NCI-H1436 treated with DMSO at 0.1 percent for 48 hours (cell line): ENCODE measurements around the gene FKBP1B.
"Not testable (repeated sequence)": the region's sequence is repeated elsewhere in the genome, so short reads cannot be mapped to it uniquely, and the experiment has no call there.

Experiments
- DNase-seq: peaks from one replicate; lab custom pipeline; 2025; lab: John Stamatoyannopoulos, UW

Gene FKBP1B

DNA sequence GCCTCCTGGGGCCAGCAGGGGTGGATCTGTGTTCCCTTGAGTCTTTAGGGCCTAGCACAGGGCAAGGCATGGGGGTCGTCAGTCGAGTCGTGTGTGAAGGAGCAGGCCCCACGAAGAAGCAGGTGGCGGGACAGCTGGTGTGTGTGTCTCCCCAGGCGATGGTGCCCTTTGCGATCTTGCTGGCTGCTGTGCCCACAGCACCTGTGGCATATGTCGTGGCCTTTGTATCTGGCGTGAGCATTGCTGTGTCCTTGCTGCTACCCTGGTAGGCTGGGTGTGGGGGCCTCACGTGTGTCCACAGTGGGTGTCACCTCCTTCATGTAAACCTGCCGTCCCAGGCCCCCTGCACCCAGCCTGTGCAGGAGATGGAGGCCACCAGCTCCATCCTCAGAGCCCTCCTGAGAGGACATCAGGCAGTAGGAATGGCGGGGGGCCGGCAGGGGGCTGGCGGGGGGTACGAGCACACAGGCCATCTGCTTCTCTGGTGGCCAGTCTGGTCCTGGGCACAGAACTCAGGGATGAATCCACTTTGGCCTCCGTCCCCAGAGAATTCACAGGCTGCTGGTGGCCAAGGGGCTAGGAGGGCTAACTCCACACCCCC is 26.5 kb upstream of the FKBP1B start:
- DNase-seq = no peak

DNA sequence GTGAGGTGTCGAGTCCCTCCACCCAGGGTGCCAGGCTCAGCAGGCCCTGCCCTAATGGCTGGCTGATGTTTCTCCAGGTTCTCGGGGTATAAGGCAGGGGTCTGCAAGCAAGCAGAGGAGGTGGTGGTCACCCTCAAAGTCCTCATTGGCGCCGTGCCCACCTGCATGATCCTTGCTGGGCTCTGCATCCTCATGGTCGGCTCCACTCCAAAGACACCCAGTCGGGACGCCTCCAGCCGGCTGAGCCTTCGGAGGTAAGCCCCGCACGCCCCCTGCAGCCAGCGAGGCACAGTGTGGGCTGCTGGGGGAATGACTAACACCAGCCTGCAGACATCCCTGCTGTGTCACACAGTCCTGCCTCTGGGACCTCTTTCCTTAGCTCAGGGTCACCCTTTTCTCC is 25.5 kb upstream of the FKBP1B start:
- no peak for DNase-seq

DNA sequence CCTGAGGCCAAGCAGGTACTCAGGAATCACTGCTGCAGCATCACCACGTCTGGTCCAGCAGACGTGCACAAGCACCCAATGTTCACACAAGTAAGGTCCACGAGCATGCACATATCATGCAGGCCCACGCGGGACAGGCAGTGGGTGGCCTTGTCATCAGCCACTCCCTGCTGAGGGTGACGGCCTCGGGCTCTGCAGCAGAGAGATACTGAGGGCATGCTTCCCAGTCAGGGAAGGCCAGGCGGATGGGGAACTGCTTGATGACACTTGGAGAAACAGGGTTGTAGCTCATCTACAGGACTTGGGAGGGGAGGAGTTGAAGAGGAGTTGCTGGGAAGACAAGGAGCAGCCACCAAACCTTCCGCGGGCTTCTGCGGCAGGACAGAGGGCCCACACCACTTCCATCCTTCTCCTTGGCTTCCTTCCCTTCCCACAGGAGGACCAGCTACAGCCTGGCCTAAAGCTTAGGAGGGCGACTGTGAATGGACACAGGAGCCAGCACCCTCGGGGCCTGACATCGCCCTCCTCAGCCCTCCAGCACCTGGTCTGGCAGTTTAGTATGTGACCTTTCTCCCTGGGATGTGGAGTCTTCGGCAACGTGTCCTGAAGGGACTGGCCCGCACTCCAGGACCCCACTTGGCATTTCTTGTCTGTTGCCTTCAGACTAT is 24.4 kb upstream of the FKBP1B start:
- DNase-seq = no peak

GRCh38 chr2:24026233-24026632 is 23.3 kb upstream of the FKBP1B start:
- no peak for DNase-seq

- DNase-seq = no peak
Measured at GRCh38 chr2:24038786-24039499, 10.6 kb upstream of the FKBP1B start.

DNA sequence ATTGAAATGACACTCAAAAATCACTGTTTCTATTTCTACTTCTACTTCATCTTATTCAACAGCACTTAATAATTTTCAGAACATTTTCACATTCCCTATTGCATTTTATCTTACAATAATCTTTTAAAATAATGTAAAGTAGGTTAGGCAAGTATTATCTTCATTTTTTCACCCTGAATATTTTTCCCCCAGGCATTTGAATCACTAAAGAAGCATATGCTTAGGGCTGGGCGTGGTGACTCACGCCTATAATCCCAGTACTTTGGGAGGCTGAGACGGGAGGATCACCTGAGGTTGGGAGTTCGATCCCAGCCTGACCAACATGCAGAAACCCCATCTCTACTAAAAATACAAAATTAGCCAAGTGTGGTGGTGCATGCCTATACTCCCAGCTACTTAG is 9.0 kb upstream of the FKBP1B start:
- DNase-seq = no peak

- DNase-seq = not testable (repeated sequence)
Measured at GRCh38 chr2:24043133-24043532, 6.4 kb upstream of the FKBP1B start.

DNA sequence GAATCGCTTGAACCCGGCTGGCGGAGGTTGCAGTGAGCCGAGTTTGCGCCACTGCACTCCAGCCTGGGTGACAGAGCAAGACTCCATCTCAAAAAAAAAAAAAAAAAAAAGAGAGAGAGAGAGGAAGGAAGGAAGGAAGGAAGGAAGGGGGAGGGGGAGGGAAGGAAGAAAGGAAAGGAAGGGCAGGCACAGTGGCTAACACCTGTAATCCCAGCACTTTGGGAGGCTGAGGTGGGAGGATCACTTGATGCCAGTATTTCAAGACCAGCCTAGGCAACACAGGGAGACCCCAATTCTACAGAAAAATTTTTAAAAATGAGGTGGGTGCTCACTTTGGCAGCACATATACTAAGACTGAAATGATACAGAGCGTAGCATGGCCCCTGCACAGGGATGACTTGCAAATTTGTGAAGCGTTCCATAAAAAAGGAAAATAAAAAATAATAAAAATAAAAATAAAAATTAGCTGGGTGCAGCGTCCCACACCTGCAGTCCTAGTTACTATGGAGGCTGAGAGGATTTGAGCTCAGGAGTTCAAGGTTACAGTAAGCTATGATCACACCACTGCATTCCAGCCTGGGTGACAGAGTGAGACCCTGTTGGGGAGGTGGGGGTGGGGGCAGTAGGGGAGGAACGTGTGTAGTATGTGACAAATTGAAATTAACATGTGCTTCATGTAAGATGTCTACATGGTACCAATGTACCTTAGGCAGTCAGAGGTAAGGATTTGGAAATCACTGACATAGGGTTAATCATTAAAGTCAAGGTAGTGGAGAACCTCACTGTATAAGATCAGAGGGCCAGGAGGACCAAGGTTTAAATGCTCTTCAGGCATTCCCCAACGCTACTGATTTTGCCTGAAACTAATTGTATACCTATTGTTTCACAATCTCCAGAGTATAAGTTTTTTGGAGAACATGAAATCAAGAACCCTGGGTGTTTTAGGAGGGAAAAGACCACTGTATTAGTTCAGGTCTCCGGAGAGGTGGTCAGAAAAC is 3.7 kb upstream of the FKBP1B start:
- no peak for DNase-seq

DNA sequence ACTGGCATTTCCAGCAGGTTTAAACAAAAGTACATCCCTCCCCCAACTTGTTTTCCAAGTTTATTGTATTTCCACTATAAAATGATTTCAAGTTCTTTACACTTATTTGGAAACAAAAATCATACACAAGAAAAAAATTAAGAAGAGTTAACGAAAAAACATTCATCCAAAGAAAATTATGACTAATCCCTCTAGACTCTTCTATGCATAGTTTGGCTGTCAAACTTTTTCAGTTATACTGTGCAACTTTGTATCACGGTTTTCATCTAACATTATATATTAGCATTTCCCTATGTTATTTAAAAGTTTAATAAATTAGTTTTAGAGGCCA is 3.0 kb upstream of the FKBP1B start:
- DNase-seq = no peak

GRCh38 chr2:24046930-24047702 is 2.4 kb upstream of the FKBP1B start, which contains the start of gene WDCP:
Gene WDCP (minus strand): TSS chr2:24047391. CDS start chr2:24039494, 7,897 bp downstream.
- peak; percentile 98 for DNase-seq

- DNase-seq = no peak
Measured at GRCh38 chr2:24047703-24048033, 1.9 kb upstream of the FKBP1B start.

GRCh38 chr2:24048769-24049484 is 614 bp upstream of the FKBP1B start:
- no peak for DNase-seq

DNA sequence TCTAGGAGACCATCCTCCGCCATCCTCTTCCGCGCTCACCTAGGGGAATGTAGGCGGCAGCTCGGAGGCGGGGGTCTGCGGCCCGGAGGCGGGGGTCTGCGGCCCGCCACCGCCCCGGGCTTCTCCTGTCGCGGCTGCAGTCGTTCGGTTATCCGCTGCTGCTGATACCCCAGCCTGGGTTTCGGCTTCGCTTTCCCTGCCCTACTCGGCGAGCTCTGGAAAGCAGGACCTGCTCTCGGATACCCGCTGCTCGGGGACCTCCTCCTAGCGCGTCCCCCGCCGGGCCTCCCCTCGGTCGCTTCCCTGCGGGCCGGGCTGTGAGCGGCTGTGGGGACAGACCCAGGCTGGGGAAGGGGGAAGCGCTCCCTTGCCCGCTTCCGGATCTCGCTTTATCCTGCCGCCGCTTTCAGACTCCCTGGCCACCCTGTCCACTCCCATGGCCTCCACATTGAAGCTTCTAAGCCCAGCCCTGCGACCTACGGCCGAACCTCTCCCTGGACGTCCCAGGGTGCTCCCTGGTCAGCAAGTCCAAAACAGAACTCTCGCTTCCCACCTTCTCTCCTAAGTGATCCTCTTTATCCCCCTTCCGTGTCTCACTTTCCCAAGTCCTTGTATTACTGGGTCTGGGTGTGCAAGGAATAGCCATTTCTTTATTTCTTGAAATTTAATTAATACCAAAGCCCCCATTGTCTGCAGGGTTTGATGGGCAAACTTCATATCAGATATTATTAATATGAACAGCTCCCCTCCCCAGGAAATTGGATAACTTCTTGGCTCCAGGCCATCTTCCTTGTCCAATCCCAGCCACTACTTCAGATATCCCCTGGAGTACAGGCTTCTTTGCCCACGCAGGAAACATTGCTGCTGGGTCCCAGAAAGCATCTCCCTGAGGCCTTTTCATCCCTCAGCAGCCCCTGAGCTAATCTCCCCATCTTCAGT is 769 bp downstream of the FKBP1B start:
- no peak for DNase-seq

DNA sequence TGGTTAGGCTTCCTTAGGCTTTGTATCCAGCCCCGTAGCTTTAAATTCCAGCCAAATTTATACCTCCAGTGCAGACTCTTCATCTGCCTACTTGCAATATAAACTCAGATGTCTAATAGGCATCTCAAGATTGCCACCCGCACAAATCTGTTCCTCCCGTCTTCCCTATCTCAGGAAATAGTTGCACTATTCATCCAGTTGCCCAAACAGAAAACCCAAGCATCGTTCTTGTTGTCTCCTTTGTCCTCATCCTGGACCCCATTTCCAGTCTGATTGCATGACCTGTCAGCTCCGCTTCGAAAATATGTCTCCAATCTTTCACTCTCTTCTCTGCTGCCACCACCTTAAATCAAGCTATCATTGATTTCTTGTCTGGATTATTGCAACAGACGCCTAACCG is 2.3 kb downstream of the FKBP1B start:
- no peak for DNase-seq

GRCh38 chr2:24052951-24053350 is 3.4 kb downstream of the FKBP1B start:
- no peak for DNase-seq

DNA sequence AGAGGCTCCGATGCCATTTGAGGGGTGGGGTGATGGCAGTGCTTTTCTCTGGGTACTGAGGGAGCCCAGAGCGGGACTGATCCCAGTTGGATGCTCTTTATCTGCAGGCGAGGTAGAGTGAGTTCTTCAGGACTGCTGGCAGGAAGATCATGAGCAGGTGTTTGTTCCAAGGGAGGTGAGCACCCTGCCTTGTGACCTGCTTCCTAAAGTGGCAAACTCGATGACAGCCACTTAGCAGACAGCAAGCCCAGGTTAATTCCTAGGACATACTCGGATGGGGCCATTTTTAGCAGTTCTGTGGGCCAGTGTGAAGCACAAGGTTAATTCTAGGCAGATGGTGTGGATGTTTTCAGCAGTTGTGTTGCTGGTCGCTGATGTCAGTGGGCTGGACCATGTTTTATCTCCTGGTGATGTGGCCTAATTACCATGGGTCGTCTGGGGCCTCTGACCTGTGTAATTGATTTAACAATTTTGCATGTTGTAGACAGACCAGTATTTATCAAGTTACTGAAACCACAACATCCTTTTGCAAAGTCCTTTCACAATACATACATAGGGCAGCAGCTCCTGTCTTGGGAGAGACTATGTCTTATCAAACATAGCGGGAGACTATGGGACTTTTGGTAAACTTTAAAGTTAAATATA is 4.9 kb downstream of the FKBP1B start:
- no peak for DNase-seq

DNA sequence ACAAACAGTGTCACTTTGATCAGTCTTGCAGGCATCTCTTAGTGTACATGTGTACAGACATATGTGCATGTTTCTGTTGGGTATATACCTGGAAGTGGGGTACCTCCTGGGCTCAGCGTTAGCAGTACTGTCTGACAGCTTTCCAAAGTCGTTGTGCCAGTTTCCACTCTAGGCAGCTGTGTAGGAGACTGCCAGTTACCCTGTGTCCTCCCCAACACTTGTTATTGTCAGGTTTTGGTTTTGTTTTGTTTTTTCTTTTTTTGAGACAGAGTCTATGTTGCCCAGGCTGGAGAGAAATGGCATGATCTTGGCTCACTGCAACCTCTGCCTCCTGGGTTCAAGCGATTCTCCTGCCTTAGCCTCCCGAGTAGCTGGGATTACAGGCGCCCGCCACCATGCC is 6.2 kb downstream of the FKBP1B start:
- DNase-seq = no peak

DNA sequence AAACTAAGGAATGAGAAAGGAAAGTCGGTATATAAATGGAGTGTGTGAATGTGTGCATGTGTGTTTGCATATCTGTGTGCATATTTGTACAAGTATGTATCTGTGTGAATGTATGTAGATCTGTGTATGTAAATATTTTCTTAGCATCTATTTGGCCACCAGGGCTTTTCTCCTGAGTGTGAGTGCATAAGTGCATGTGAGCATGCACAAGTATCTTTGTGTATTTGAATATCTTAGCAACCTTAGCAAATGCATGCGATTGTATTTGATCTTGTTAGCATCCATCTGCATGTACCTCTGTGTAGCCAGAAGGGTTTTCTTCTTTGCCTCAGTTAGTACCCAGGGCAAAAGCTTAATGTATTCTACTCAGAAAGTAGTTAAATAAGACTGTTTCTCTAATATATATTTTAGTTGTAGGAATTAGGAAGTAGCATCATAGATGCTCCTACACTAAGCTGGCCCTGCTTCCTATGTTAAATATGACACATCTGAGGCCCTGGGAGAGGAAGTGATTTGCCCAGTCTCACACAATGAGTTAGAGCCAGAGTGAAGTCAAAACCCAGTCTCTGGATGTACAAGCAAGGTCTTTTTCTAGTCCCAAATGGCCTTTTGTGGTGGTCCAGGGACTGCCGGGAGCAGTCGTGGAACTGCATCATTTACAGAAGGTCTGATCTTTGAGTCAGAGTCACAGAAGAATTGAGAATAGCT is 9.2 kb downstream of the FKBP1B start:
- no peak for DNase-seq

DNA sequence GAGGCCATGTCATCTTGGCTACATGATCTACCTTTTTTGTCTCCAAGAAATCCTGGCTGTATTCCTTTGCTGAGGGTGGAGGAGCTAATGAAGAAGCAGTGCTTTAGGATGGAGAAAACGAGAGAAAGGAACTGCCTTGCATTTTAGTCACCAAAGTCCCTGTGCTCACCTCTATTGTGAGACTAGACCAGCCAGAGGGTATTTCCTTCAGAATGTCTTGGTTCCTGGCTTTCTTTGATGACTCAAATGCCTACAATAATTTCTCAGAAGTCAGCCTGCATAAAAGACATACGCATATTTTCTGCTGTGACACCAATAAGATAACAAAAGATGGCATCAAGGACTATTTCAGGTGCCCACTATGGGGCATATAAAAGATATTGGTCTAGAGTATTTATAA is 15.8 kb downstream of the FKBP1B start:
- no peak for DNase-seq
